ENCODE data around the gene COPS3. TPM values are rescaled to one million over a fixed set of nuclear protein-coding genes. Genes with fewer than 3 reads are reported as not detected.
A peak's percentile ranks its signal among the peaks of the same experiment; 100 is the strongest.
"Not testable (repeated sequence)": the region's sequence is repeated elsewhere in the genome, so short reads cannot be mapped to it uniquely, and the experiment has no call there.

COPS3 gene
- total RNA-seq, 4 donors from 2014 or later, result 28.9 to 78.2 (median 60.0) TPM

- H3K27me3 ChIP-seq, result no peaks in the 10 kb centered on the region
- peak; percentile 24 for TF ChIP-seq POLR2A (IDR thresholded peaks at IDR 0.05)
- TF ChIP-seq, protein P1, sequence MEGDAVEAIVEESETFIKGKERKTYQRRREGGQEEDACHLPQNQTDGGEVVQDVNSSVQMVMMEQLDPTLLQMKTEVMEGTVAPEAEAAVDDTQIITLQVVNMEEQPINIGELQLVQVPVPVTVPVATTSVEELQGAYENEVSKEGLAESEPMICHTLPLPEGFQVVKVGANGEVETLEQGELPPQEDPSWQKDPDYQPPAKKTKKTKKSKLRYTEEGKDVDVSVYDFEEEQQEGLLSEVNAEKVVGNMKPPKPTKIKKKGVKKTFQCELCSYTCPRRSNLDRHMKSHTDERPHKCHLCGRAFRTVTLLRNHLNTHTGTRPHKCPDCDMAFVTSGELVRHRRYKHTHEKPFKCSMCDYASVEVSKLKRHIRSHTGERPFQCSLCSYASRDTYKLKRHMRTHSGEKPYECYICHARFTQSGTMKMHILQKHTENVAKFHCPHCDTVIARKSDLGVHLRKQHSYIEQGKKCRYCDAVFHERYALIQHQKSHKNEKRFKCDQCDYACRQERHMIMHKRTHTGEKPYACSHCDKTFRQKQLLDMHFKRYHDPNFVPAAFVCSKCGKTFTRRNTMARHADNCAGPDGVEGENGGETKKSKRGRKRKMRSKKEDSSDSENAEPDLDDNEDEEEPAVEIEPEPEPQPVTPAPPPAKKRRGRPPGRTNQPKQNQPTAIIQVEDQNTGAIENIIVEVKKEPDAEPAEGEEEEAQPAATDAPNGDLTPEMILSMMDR (IDR thresholded peaks at IDR 0.05), result no peak
- no peak for TF ChIP-seq POLR2AphosphoS5 (IDR thresholded peaks at IDR 0.05)
- TF ChIP-seq EP300 (IDR thresholded peaks at IDR 0.05; ENCODE audit: low read depth), result no peak
- H3K4me1 ChIP-seq, result peaks cover 10 to 29% (median 15%) of the 10 kb centered on the region in 4 donors
- in situ Hi-C loops (cut with MboI; ENCODE audit: low pct_ligation_motif_present in 1 of 4, low pct_unique_long_range_greater_than_20kb in 1 of 4, low sequenced_read_pairs in 3 of 4) (loop anchor here in 3 of 4 donors (25.0 kb wide), 2 partner anchors 292 to 317 kb away; no protein-coding TSS in a partner anchor), intact Hi-C loops (cut with DNase I; ENCODE audit: low total_unique reads) (no loop called here)
- peak overlapping the region in 2 of 4 donors; percentile 75 to 79 for H3K27ac ChIP-seq
- DNase-seq, result no peak
- WGBS, 2 donors (ENCODE audit: low coverage in 1 of 2), result 57 to 68% methylated on average over 2 of the region's 2 CpGs
- H3K9me3 ChIP-seq, result no peaks in the 10 kb centered on the region
- no peaks in the 10 kb centered on the region for H3K36me3 ChIP-seq
- H3K4me3 ChIP-seq, result no peak overlapping the region
These were observed 23.5 kb upstream of the COPS3 start for GRCh38 chr17:17304521-17304985.

- Histone ChIP-seq H3K27ac (peak overlapping the region; percentile 75 to 80 (median 80)), H3K36me3 (no peaks in the 10 kb centered on the region), H3K4me1 (peaks cover 10 to 29% (median 15%) of the 10 kb centered on the region in 4 donors), H3K9me3 (no peaks in the 10 kb centered on the region), H3K4me3 (peak overlapping the region; percentile 40 to 58 (median 50)), H3K27me3 (no peaks in the 10 kb centered on the region)
- in situ Hi-C loops (cut with MboI; ENCODE audit: low pct_ligation_motif_present in 1 of 4, low pct_unique_long_range_greater_than_20kb in 1 of 4, low sequenced_read_pairs in 3 of 4) (loop anchor here in 3 of 4 donors (25.0 kb wide), 2 partner anchors 292 to 317 kb away; no protein-coding TSS in a partner anchor), intact Hi-C loops (cut with DNase I; ENCODE audit: low total_unique reads) (no loop called here)
- DNase-seq, result no peak
- TF ChIP-seq EP300 (IDR thresholded peaks at IDR 0.05; ENCODE audit: low read depth) (no peak), POLR2AphosphoS5 (IDR thresholded peaks at IDR 0.05) (no peak), POLR2A (IDR thresholded peaks at IDR 0.05) (no peak)
- TF ChIP-seq, protein P1 (IDR thresholded peaks at IDR 0.05), result peak in 1 of 5 experiments; percentile 7
- WGBS, 2 donors (ENCODE audit: low coverage in 1 of 2), result 29 to 48% methylated on average over 6 to 13 of the region's 21 CpGs
These were observed 22.9 kb upstream of the COPS3 start for GRCh38 chr17:17303847-17304490.

GRCh38 chr17:17303010-17303846 is 22.2 kb upstream of the COPS3 start, which contains the start of gene NT5M:
Gene NT5M, plus strand, starts transcription at chr17:17303373. Its CDS starts 178 bp downstream, at chr17:17303551.
- intact Hi-C loops (cut with DNase I; ENCODE audit: low total_unique reads), result no loop called here

GRCh38 chr17:17301659-17302058 is 20.6 kb upstream of the COPS3 start:
- DNase-seq; H3K4me3 ChIP-seq; H3K27me3 ChIP-seq; H3K9me3 ChIP-seq; H3K36me3 ChIP-seq; intact Hi-C loops (cut with DNase I; ENCODE audit: low total_unique reads); H3K27ac ChIP-seq: not testable (repeated sequence)
- H3K4me1 ChIP-seq, result peaks cover 10 to 29% (median 15%) of the 10 kb centered on the region in 4 donors
- in situ Hi-C loops (cut with MboI; ENCODE audit: low pct_ligation_motif_present in 1 of 4, low pct_unique_long_range_greater_than_20kb in 1 of 4, low sequenced_read_pairs in 3 of 4), result loop anchor here in 3 of 4 donors (25.0 kb wide), 2 partner anchors 289 to 314 kb away; no protein-coding TSS in a partner anchor
- WGBS, 2 donors (ENCODE audit: low coverage in 1 of 2), result 90% methylated on average over 11 of the region's 11 CpGs; no CpG with 5 or more reads in 1 of the 2 donors

More at GRCh38 chr17:17303010-17303846, 22.2 kb upstream of the COPS3 start, which contains the start of gene NT5M:
- Histone ChIP-seq H3K36me3 (no peaks in the 10 kb centered on the region), H3K4me3 (peak within 1 kb of the TSS; percentile 40 to 58 (median 50)), H3K4me1 (peaks cover 10 to 29% (median 15%) of the 10 kb centered on the region in 4 donors), H3K9me3 (no peaks in the 10 kb centered on the region), H3K27ac (peak within 1 kb of the TSS; percentile 75 to 80 (median 80)), H3K27me3 (no peaks in the 10 kb centered on the region)
- 0% methylated on average over 1 to 52 of the region's 107 CpGs for WGBS, 2 donors (ENCODE audit: low coverage in 1 of 2)
- TF ChIP-seq POLR2A (IDR thresholded peaks at IDR 0.05) (no peak), POLR2AphosphoS5 (IDR thresholded peaks at IDR 0.05) (no peak), EP300 (IDR thresholded peaks at IDR 0.05; ENCODE audit: low read depth) (no peak)
- TF ChIP-seq, protein P1 (IDR thresholded peaks at IDR 0.05), result no peak
- in situ Hi-C loops (cut with MboI; ENCODE audit: low pct_ligation_motif_present in 1 of 4, low pct_unique_long_range_greater_than_20kb in 1 of 4, low sequenced_read_pairs in 3 of 4), result loop anchor here in 3 of 4 donors (25.0 kb wide), 2 partner anchors 291 to 316 kb away; no protein-coding TSS in a partner anchor
- peak; percentile 80 for DNase-seq
